ENCODE data around the gene KCNJ8.

DNA sequence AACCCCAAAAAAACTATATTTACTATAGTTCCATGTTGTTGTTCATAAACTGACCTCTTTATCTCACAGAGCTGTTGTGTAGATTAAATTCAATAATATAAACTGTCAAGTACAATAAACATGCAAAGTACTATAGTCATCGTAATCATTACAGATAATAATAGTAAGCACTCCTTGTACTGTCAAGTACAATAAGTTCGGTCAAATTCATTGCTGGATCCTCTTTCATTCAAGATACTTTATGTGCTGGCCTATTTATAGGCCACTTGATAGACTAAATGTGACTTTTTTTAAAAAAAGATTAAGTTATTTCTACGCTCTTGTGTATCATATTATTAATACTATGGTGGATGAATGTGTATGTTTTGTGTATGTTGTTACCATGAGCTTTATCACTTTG lies 39.2 kb upstream of the KCNJ8 start:
- TF ChIP-seq, protein P1, sequence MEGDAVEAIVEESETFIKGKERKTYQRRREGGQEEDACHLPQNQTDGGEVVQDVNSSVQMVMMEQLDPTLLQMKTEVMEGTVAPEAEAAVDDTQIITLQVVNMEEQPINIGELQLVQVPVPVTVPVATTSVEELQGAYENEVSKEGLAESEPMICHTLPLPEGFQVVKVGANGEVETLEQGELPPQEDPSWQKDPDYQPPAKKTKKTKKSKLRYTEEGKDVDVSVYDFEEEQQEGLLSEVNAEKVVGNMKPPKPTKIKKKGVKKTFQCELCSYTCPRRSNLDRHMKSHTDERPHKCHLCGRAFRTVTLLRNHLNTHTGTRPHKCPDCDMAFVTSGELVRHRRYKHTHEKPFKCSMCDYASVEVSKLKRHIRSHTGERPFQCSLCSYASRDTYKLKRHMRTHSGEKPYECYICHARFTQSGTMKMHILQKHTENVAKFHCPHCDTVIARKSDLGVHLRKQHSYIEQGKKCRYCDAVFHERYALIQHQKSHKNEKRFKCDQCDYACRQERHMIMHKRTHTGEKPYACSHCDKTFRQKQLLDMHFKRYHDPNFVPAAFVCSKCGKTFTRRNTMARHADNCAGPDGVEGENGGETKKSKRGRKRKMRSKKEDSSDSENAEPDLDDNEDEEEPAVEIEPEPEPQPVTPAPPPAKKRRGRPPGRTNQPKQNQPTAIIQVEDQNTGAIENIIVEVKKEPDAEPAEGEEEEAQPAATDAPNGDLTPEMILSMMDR (IDR thresholded peaks at IDR 0.05), result no peak
- no peak for TF ChIP-seq POLR2A (IDR thresholded peaks at IDR 0.05)

All from heart left ventricle (tissue), 13 donors.